Fibroblast of the conjunctiva (primary cell): ENCODE results near the gene C12orf56.
"Not testable (repeated sequence)": the region's sequence is repeated elsewhere in the genome, so short reads cannot be mapped to it uniquely, and the experiment has no call there.

ENCODE experiments used
- DNase-seq: peaks from one replicate; pipeline ENCODE4 v3.0.0-alpha.2; 2010; ENCODE audit warnings: low read depth

C12orf56 gene

GRCh38 chr12:64387197-64387816 is 3.3 kb downstream of the C12orf56 start:
- DNase-seq, result no peak

GRCh38 chr12:64385468-64385867 is 5.1 kb downstream of the C12orf56 start:
- no peak for DNase-seq

GRCh38 chr12:64385019-64385418 is 5.5 kb downstream of the C12orf56 start:
- no peak for DNase-seq

- no peak for DNase-seq
Measured at GRCh38 chr12:64383675-64384074, 6.9 kb downstream of the C12orf56 start.

GRCh38 chr12:64362721-64363305 is 27.7 kb downstream of the C12orf56 start:
- DNase-seq, result no peak

- not testable (repeated sequence) for DNase-seq
Measured at GRCh38 chr12:64361173-64361572, 29.4 kb downstream of the C12orf56 start.

- not testable (repeated sequence) for DNase-seq
Measured at GRCh38 chr12:64356209-64356608, 34.3 kb downstream of the C12orf56 start.

- DNase-seq, result no peak
Measured at GRCh38 chr12:64352181-64352580, 38.4 kb downstream of the C12orf56 start.

- no peak for DNase-seq
Measured at GRCh38 chr12:64351265-64351664, 39.3 kb downstream of the C12orf56 start.

GRCh38 chr12:64347630-64348029 is 42.9 kb downstream of the C12orf56 start:
- DNase-seq, result no peak

GRCh38 chr12:64344631-64345030 is 45.9 kb downstream of the C12orf56 start:
- not testable (repeated sequence) for DNase-seq

GRCh38 chr12:64340546-64340945 is 50.0 kb downstream of the C12orf56 start:
- not testable (repeated sequence) for DNase-seq

GRCh38 chr12:64335886-64336466 is 54.6 kb downstream of the C12orf56 start:
- no peak for DNase-seq

- no peak for DNase-seq
Measured at GRCh38 chr12:64332938-64333337, 57.6 kb downstream of the C12orf56 start.

GRCh38 chr12:64332296-64332695 is 58.3 kb downstream of the C12orf56 start:
- DNase-seq, result no peak

GRCh38 chr12:64329031-64329710 is 61.4 kb downstream of the C12orf56 start:
- not testable (repeated sequence) for DNase-seq

- no peak for DNase-seq
Measured at GRCh38 chr12:64325055-64325454, 65.5 kb downstream of the C12orf56 start.

GRCh38 chr12:64323476-64324225 is 66.9 kb downstream of the C12orf56 start:
- DNase-seq, result no peak

GRCh38 chr12:64323006-64323405 is 67.6 kb downstream of the C12orf56 start:
- DNase-seq, result no peak

- DNase-seq, result no peak
Measured at GRCh38 chr12:64320611-64321010, 69.9 kb downstream of the C12orf56 start.

- DNase-seq, result not testable (repeated sequence)
Measured at GRCh38 chr12:64319540-64320225, 70.9 kb downstream of the C12orf56 start.

- peak; percentile 18 for DNase-seq
Measured at GRCh38 chr12:64318605-64319004, 72.0 kb downstream of the C12orf56 start.
